MM.1S (cell line): Measurements from ENCODE around the gene DYNC1I1.

Experiments
- CTCF ChIP-seq: fragments of 300-600 bp; sonication (generic); IDR thresholded peaks from 2 replicates; pipeline ENCODE4 v1.5.1; 2016; ENCODE audit warnings: antibody characterized with exemption, low read length, mixed read lengths
- EZH2 ChIP-seq: fragments of 300-600 bp; sonication (generic); optimal IDR thresholded peaks from 2 replicates; pipeline ENCODE3; 2017; ENCODE audit warnings: low read depth, mild to moderate bottlenecking, antibody characterized with exemption, low read length, mixed read lengths
- EZH2phosphoT487 ChIP-seq: fragments of 300-600 bp; sonication (generic); IDR thresholded peaks from 2 replicates; pipeline ENCODE4 v1.6.1; 2018; ENCODE audit warnings: antibody characterized with exemption, low read length

- TF ChIP-seq CTCF (no peak), EZH2 (no peak), EZH2phosphoT487 (no peak)
Observed at GRCh38 chr7:95952851-95953250, 180.5 kb downstream of the DYNC1I1 start.
